HG03575 (cell line): Measurements from ENCODE around the gene BICD2.
A peak's percentile ranks its signal among the peaks of the same experiment; 100 is the strongest.

ENCODE experiments used
- ATAC-seq: cut with Tn5 transposase; IDR thresholded peaks from one replicate; pipeline ENCODE4 v1.9.1; 2021; ENCODE audit not compliant: unreplicated experiment, insufficient number of reproducible peaks, low FRiP score; ENCODE audit errors: extremely low read depth

BICD2 gene

GRCh38 chr9:92686954-92687353, 77.7 kb downstream of the BICD2 start:
- no peak for ATAC-seq

- ATAC-seq: no peak
Measured at GRCh38 chr9:92685022-92685421, 79.6 kb downstream of the BICD2 start.

DNA sequence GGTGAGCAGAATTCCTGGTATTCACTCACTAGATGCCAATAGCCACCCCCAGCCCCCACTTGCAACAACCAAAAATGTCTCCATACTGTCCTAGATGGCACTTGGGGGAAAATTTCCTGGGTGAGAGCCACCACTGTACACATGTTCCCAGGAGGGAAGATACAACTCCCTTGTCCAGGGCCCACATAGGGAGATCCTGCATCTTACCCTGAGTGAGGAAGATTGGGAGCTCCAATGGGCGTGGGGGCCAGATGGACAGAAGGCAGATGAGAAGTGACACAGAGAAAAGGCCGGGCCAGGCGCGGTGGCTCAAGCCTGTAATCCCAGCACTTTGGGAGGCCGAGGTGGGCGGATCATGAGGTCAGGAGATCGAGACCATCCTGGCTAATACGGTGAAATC, 82.4 kb downstream of the BICD2 start:
- no peak for ATAC-seq

GRCh38 chr9:92680166-92681119, 84.2 kb downstream of the BICD2 start:
- ATAC-seq: no peak

GRCh38 chr9:92679413-92680165, 85.0 kb downstream of the BICD2 start:
- ATAC-seq: no peak

DNA sequence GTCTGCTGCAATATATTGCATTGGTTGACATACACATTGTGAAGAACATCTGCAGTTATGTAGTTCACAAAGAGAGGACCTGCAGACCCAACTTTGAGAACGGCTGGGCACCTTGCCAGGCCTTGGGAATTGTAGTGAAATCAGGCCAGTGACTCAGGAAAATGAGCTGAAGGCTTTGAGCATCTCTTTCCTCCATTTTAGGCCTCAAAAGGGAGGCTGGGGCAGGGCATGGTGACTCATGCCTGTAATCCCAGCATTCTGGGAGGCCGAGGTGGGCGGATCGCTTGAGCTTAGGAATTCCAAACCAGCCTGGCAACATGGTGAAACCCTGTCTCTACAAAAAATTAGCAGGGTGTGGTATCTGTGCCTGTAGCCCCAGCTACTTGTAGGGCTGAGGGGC, 93.3 kb downstream of the BICD2 start:
- ATAC-seq: no peak

- ATAC-seq: peak; percentile 85
Measured at GRCh38 chr9:92669890-92670708, 94.5 kb downstream of the BICD2 start, which contains the start of gene IPPK. IPPK (minus strand) TSS chr9:92670131; CDS start chr9:92669988, 143 bp downstream.

GRCh38 chr9:92669527-92669889, 95.1 kb downstream of the BICD2 start:
- ATAC-seq: no peak

- ATAC-seq: no peak
Measured at GRCh38 chr9:92668746-92669526, 95.7 kb downstream of the BICD2 start.

- ATAC-seq: no peak
Measured at GRCh38 chr9:92666912-92667532, 97.6 kb downstream of the BICD2 start.

GRCh38 chr9:92666236-92666635, 98.4 kb downstream of the BICD2 start:
- ATAC-seq: no peak

DNA sequence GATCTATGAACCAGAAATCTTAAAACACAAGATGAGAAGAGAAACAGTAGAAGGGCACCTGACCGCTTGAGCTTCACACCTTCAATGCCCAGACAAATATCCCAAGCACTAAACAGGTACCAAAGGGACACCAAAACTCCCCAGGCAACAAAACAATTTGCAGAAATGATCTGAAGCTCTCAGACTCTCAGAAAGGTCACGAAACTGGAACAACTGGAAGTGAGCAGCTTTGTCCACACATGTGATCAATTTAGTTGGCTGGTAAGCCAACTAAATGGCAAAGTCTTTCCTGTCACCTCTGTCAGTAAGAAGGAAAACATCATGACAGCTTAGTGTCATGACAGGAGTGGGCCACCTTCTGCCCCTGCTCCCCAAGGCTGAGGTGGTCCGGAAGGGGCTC, 98.8 kb downstream of the BICD2 start:
- ATAC-seq: no peak

DNA sequence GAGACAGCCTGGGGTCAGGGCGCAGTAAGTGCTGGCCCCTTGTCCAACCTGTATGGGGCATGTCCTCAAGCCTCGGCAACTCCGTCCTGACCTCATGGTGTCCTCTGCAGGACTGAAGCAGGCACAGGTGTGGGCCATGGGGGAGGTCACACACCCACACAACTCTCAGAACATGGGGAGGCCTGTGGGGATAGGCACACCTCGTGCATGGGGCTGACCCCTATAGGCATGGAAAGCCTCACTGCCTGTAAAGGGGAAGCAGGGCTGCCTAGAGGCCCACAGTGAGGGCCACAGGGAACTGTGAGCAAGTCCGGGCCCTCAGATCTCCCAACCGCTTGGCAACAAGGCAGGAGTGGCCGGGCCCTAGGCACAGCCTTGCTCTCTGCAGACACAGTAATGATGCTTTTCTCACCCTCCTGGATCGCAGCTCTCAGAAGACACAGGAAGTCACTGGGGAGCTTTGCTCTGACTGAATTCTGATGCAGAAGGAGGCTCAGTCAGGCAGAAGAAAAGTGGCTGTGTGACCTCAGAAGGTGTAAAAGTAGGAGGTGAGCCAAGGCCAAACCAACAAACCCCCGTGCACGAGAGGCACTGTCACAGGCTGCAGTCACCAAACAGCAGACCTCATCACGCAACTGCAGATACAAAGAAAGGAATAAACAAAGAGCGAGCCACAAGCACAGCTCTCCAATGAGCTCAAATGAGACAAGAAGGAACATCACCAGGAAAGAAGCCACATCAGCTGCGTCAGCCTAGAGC, 100.1 kb downstream of the BICD2 start:
- no peak for ATAC-seq

GRCh38 chr9:92663951-92664350, 100.7 kb downstream of the BICD2 start:
- ATAC-seq: no peak

GRCh38 chr9:92663126-92663525, 101.5 kb downstream of the BICD2 start:
- ATAC-seq: no peak

DNA sequence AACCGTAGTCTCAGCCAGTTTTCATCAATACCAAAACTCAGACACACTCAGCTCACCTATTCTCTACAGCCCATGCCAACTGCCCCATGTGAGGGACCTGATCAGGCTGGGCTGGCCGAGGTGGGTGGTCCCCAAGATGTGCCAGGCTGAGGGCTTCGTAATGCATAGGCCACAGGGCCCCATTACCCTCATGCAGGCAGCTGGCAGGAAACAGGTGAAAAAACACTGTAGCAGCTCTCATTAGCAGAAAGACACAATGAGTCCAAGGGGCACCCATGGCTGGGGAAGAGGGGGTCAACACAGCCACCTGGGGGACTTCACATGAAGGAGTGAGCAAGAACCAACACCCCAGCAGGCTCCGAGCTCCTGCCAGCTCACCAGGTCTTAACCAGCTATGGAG, 102.9 kb downstream of the BICD2 start:
- no peak for ATAC-seq
